SIG-M5 treated with dmso at 0.1 percent for 504 hours (cell line): ENCODE data around the gene ARFGAP1.

Experiments used
- DNase-seq: peaks from one replicate; lab custom pipeline; 2025; ENCODE audit not compliant: unreplicated experiment; lab: John Stamatoyannopoulos, UW

ARFGAP1 gene

DNA sequence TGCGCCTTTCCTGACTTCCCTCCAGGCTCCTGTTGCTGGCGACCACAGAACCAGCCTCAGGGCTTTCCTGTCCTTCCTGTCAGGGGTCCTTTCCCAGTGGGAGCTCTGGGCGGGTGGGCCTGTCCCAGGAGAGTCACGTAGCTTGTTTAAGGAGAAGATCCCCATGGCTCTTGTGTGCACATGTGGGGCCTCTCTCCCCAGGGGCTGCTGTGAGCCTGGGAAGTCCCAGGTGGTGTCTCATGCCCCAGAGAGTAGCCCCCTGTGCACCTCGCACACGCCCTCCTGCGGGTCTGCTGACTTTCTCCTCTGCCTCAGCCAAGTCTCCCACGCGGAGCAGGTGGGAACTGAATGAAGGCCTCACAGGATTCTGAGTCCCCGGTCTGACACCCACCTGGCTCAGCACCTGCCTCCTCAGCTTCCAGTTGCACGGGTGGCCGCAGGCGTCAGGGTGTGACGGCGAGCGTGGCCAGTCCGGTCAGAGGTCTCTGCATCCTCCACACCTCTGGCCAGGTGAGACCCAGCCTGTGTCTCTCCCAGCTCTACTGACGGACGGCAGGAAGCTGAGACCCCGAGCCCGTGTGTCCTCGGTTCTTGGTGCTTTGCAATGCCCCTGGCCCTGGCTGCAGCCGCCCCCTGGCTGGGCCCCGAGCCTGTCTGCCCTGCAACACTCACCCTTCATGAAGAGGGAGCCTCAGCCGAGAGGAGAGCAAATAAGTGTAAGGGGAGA lies 12.7 kb upstream of the ARFGAP1 start:
- DNase-seq: no peak

DNA sequence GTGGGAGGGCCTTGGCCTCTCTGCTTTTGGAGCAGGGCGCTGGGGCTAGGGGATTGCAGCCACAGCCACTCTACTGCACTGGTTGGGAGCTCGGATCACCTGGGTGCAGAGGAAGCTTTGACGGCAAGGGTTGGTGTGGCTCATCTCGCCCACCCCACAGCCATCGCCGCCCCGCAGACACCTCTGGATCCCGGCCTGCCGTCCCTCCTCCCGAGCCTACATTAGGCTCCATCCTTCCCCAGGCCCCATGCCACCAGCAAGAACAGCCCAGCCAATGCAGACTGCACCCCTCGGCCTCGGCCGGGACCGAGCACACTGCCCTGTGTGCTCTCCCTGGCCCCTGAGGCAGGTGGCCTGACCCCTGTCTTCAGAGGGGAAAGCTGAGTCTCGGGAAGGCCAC lies 12.1 kb upstream of the ARFGAP1 start:
- no peak for DNase-seq

DNA sequence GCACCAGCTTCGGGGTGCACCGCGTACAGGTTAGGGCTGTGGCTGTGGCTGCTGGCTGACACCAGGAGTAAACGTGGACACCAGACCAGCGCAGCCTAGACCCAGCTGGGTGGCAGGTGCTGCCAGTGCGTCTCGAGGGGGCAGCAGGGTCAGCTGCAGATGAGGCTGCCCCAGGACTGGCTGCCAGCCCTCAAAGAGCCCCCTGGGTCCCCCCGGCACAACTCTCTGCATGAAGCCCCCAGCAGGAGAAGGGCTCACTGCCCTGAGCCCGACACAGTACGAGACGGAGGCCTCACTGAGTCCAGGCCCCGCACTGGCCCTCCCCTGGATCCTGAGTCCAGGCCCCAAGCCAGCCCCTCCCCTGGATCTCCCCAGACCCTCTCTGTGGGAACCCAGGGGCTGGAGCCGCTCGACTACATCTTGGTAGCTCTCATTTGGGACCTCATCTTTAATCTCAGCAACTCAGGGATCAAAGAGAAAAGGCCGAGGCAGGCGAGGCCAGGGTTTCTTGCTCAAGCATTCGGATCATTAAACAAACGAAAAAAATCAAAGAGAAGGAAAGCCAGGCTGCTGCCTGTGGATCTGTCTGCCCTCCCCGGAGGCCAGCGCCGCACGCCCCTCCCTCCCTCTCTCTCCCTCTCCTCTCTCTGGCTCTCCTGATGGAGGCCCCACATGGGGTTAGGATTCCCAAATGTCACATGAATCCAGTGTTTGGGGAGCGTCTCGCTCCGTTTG lies 11.4 kb upstream of the ARFGAP1 start:
- no peak for DNase-seq

DNA sequence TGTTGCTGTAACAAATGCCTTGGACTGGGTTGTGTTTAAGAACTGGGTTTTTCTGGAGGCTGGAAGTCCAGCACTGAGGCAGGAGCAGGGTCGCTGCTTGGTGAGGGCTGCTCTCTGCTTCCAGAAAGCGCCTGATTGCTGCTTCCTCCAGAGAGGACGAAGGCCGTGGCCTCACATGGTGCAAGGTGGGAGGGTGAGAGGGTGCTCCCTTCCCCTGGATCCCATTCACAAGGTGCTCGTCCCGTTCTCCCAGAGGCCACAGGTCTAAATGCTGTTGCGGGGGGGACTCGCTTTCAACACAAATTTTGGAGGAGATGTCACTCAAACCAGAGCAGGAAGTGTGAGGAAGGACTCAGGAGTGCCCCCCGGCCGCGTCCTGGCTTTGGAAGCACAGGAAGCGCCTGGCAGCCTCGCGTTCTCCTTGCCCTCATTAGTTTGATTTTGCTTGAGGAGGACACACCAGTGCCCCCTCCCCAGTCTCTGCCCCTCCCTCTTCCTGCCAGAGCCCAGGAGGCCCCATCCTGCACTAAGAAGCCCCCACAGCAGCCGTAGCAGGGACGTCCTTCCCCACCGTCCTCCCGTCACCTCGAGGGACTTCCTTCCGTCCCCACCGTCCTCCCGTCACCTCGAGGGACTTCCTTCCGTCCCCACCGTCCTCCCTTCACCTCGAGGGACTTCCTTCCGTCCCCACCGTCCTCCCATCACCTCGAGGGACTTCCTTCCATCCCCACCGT lies 10.7 kb upstream of the ARFGAP1 start:
- no peak for DNase-seq

DNA sequence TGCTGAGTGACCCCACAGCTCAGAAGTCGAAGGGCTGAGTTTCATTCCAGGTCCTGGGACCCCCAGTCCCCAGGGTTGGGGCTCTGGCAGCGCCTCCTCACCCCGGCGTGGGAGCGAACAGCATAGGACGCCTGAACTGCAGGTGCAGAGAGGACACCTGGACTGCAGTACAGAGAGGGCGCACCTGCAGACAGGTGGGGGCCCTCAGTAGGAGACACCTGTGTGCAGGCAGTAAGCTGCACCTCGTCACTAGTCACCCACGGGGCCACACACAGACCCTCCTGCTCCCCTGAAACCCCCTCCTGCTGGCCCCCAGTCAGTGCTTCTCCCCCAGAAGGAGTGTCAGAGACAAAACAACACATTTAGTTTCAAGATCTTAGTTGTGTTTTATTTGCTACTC lies 9.8 kb upstream of the ARFGAP1 start:
- DNase-seq: no peak

DNA sequence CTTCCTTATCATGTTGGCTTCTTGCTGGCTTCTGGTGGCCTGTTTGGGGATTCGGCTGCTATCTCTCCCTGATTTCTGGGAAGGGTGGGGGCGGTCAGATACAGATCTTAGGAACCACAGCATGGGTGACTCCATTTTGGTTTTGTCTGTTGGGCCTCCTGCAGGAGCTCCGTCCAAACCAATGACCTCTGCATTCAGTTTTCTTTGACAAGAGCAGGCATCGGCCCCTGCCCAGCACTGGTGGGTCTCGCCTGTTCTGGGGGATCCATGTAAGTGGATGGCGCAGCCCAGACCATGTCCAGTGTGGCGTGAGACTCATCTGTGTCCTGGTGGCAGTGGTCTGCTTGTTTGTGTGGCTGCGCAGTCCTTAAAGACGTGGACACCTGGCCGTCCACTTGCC lies 8.6 kb upstream of the ARFGAP1 start:
- no peak for DNase-seq

DNA sequence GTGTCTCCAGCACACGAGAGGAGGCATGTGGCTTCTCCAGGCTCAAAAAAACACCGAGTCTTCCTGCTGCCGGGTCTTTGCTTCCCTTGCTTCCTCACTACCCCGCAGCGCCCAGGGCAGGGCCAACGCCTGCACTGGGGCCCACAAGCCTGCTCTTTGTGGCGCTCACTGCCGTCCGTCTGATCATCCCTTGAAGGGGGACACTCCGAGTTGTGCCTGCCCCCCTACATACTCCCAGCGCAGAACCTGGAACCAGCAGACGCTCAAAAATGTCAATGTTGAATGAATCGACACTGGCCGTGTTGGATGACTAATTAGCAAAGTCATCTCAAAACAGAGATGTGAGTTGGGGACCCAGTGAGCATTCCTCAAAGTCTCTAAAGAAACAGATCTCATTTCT lies 8.1 kb upstream of the ARFGAP1 start:
- no peak for DNase-seq

DNA sequence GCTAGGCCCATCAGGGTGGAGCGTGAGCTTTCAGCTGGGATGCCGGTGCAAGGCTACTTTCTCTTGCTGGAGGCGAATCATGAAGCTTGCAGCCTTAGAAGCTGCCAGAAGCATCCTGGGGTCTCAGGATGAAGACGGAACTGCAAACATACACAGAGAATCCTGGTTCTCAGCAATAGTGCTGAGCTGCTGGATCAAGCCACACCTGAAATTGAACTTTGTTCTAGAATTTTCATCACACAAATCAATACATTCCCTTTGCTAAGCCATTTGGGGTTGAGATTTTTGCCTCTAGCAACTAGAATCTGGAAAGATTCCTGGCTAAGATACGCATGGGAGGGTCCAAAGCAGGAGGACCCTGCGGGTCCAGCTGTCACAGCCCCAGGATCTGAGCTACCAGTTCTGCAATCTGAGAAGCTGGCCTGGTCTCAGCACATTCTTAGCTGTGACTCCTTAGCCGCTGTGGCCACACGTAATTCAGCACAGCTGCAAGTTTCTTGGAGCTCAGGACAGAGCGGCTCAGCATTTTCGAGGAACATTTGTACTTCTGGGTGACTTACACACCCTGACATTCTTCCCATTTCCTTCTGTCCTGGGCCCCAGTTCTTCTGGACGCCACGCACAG lies 6.6 kb upstream of the ARFGAP1 start:
- no peak for DNase-seq

DNA sequence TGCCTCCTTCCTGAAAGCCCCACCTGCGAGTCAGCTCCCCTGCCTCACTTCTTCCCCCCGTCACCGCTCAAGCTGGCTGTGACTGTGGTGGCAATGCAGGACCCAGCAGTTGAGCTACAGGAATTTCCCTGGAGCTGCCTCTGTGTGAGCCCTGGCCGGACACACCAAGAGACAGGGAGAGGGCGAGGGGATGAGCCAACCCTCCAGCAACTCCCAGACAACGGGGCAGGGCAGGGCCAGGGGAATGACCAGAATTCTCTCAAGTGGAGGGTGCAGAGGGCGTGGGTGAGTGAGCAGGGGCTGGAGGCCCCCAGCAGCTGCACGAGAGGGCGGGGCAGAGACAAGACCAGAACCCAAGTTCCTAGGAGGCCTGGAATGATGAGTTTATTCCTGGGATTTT lies 4.9 kb upstream of the ARFGAP1 start:
- no peak for DNase-seq

DNA sequence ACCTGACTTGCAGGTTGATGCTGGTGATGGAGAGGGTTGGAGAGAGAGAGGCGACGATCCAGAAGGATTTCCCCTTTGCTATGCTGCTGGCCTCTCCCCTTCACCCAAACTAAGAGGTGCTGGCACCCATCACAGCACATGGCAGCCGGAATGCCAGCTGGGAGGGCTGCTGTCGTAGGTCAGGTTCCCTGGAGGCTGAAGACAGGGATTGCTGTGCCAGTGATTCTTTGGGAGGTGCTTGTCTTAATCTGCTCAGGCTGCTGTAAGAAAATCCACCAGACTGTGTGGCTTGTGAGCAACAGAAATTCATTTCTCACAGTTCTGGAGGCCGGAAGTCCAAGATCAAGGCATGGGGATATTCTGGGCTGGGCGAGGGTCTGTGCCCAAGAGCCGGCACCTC lies 4.4 kb upstream of the ARFGAP1 start:
- DNase-seq: no peak

DNA sequence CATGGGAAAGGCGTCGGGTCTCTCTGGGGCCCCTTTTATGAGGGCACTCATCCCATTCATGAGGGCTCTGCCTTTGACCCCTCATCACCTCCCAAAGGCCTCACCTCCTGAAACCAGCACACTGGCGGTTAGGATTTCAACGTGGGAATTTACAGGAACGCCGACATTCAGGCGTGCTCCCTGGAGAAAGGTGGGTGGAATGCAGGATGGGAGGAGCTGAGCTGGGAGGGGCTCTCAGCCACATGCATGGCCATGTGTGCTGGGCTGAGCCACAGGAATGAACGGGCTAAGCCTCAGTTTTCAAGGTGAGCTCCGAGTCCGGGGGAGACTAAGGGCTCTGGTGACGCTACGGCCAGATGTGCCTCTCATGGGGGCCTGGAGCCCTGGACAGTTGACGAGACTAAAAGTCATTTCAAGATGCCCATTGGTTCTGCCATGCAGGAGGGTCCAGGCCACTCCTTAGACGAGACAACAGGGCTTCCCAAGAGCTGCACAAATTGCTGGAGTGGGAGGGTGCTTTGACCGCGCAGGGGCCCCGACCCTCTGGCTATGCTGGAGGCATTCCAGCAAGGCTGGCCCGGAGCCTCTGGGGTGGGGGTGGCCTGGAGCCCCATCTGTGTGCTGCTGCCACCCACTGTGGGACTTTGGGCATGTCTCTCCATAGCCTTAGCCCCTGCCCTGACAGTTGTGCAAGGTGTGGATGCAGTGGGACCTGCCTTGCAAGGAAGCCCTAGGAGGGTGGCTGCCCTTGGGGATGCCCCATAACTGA lies 3.8 kb upstream of the ARFGAP1 start:
- DNase-seq: no peak

- no peak for DNase-seq
Observed at GRCh38 chr20:63269724-63270123, 2.9 kb upstream of the ARFGAP1 start.

- no peak for DNase-seq
Observed at GRCh38 chr20:63270606-63271325, 1.8 kb upstream of the ARFGAP1 start.

DNA sequence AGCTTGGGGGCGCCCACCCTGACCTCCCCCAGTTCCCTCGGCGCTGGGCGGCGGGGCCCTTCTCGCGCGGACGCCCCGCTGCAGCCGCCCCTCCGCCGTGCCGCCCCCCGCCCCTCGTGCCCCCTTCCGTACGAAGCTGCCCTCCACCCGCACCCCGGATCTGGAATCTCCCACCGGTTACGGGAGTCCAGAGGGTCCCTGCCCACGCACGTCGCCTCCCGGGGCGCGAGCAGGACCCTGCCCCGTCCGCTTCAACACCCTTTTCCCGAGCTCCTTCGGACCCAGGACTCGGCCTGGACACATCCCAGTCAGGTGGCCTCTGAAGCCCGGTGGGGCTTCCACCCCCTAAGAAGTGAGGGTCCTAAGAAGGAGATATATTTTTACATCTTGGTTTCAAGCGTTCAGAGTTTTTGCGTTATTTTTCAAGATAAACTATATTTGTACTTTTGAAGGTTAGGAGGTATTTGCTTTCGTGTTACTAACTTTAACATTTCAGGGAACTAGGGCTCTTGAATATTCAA lies 506 bp downstream of the ARFGAP1 start:
- DNase-seq: no peak

DNA sequence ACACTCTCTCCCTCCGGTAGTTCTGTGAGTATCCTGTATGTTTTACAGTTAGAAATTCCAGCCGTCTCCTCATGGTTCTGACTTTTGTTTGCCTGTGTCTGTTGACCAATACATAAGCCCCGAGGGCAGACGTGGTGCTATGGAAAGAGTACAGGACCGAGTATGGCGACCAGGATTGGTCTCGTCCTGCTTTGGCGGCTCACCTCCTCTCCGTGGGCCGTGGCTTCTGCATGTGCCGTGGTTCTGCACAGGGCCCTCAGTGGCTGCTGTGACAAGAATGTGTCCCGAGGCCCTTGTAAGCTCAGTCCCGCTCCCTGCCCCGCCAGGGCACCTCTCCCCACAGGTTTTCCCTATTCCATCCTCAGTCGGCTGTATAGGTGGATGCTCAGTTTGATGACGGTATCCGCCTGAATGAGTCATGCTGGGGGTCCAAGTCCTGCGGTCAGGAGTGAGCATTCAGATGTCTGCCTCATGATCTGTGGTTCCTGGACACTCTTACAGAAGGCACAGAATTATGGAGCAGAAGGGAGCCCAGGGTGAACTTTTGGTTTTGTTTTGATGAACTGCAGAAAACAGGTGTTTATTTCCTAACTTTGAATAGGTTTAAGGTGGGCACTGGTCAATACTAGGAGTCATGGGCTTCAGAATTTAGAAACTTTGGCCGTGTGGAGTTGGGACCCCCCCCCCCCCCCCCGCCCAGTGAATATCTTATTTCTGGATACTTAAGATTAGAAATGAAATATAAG lies 1.2 kb downstream of the ARFGAP1 start:
- peak; percentile 23 for DNase-seq

DNA sequence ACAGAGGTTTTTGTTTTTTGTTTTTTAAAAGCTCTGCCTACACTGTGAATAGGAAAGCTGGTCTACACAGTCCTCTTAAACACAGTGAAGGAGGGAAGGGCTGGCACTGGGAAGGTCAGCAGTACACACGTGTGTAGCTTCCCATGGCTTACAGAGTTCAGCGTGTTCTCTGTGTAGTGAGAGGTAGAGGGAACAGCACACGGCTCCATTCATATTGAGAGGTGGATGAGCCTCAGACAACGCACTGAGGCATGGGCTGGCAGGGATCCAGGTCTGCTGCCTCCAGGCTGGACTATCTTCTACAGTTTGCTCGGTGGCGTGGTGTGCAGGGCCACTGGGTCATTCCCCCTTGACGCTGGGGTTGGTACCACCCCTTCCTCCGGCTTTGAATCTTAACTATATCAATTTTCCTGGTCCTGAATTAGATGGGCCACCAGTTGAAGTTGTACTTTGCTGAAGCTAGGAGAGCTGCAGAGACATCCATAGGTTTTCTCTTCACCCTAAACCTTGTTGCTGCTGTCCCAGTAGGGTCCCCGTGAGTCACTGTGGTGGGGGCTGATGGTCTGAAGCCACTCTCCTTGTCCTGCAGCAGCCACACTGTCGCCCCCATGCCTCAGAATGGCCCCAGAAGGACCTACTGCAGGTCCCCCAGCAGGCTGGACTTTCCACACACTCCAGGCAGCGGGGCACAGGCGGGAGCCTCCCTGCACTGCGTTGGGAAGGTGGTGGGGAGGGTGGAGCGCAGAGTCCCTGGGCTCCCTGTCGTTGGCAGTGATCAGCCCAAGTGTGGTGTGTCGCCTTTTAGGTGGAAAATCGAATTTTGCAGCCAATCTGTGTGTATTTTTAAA lies 2.0 kb downstream of the ARFGAP1 start:
- no peak for DNase-seq

DNA sequence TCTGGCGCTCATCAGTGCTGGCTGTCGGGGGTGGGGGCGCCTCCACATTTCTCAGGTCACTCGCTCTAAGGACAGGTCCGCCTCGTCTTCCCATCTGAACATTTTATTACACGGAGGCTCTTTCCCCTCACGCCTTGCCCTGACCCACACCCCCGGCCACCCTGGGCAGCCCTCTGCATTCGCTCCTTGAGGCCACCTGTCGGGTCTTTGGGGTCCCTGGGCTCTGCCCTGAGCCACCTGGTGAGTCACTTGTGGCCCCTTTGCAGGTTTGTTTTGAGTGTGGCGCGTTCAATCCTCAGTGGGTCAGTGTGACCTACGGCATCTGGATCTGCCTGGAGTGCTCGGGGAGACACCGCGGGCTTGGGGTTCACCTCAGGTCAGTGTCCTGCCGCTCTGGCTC lies 3.2 kb downstream of the ARFGAP1 start:
- DNase-seq: no peak

- DNase-seq: no peak
Observed at GRCh38 chr20:63276956-63277355, 4.3 kb downstream of the ARFGAP1 start.
